ENCODE data around the gene CST6.

CST6 gene, protein sequence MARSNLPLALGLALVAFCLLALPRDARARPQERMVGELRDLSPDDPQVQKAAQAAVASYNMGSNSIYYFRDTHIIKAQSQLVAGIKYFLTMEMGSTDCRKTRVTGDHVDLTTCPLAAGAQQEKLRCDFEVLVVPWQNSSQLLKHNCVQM

DNA sequence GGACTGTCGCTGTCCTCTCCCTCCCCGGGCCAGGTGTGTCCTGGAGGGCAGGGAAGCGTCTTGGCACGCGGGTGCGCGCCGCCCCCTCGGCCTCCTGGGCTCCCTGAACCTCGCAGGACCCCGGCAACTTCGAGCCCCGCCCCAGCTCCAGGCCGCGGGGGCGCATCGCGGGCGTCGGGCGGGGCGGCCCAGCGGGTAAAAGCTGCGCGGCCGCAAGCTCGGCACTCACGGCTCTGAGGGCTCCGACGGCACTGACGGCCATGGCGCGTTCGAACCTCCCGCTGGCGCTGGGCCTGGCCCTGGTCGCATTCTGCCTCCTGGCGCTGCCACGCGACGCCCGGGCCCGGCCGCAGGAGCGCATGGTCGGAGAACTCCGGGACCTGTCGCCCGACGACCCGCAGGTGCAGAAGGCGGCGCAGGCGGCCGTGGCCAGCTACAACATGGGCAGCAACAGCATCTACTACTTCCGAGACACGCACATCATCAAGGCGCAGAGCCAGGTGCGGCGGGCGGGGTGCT is at the start of gene CST6:
Gene CST6, plus strand, starts transcription at position 224 of the 519 bp plus-strand sequence. Its CDS starts 37 bp downstream, at position 261.
- DNase-seq, result no peak

DNA sequence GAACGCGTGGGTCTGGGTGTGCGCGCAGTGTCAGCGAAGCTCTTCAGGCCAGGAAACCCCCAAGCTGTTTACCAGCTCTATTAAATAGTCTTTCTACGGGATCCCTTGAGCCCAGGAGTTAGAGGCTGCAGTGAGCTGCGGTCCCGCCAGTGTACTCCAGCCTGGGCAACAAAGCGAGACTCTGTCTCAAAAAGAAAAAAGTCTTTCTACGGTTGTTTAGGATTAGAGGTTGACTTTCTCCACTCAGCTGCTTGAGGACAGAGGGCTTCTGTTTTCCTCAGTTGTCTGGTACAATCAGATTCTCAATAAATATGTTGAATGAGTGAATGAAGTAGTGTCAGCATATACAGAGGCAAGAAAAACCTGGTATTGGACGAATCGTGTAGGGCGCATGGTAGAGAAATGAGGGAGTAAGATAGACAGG is 49.7 kb upstream of the CST6 start:
- no peak for DNase-seq

DNA sequence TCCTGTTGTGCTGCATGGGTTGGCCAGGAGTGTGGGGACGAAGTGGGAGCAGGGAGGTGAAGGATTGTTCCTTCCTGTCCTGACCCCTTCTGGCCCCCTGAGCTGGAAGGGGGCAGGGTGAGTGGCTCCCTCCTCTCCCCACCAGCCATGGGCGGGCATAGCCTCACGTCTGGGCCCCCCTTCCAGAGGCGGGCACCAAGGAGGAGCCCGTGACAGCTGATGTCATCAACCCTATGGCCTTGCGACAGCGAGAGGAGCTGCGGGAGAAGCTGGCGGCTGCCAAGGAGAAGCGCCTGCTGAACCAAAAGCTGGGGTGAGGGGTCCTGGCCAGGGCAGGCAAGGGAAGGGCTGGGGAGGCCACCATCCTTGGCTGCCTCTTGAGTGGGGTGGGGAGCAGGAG is 46.9 kb upstream of the CST6 start:
- no peak for DNase-seq

DNA sequence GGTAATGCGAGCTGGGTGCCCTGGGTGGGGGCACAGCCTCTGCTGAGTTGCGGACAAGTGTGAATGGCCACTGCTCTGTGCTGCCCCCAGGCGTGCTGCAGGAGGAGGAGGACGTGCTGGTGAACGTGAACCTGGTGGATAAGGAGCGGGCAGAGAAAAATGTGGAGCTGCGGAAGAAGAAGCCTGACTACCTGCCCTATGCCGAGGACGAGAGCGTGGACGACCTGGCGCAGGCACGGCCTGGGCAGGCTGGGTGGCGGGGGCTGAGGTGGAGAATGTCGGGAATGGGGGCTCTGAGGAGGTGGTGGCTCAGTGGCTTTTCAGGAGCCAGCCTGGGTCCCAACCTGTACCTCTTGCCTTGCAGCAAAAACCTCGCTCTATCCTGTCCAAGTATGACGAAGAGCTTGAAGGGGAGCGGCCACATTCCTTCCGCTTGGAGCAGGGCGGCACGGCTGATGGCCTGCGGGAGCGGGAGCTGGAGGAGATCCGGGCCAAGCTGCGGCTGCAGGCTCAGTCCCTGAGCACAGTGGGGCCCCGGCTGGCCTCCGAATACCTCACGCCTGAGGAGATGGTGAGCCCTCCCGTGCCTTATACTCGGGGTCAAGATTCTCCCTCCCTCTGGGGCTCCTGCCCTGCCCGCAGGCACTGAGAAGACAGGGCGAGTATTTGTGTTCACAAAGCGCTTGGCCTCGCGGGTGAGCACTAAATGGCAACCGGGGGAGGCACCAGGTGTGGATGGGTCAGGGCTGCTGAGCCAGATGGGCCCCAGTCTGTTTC is 45.6 kb upstream of the CST6 start:
- DNase-seq, result no peak

DNA sequence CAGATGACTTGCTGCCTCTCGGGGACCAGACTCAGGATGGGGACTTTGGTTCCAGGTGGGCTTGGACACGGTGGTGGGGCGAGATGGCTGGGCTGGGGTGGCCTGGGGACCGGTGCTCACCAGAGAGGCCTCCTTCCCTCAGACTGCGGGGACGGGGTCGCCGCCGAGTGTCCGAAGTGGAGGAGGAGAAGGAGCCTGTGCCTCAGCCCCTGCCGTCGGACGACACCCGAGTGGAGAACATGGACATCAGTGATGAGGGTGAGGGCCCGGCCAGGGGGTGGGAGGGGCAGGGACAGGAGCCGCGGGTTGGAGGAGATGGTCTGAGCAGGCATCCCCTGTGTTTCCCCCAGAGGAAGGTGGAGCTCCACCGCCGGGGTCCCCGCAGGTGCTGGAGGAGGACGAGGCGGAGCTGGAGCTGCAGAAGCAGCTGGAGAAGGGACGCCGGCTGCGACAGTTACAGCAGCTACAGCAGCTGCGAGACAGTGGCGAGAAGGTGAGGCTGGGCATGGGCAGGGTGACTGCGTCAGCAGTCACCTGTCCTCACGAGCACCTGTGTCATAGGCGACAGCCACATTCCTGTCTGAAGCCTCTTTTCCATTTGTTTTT is 44.4 kb upstream of the CST6 start:
- DNase-seq, result no peak

DNA sequence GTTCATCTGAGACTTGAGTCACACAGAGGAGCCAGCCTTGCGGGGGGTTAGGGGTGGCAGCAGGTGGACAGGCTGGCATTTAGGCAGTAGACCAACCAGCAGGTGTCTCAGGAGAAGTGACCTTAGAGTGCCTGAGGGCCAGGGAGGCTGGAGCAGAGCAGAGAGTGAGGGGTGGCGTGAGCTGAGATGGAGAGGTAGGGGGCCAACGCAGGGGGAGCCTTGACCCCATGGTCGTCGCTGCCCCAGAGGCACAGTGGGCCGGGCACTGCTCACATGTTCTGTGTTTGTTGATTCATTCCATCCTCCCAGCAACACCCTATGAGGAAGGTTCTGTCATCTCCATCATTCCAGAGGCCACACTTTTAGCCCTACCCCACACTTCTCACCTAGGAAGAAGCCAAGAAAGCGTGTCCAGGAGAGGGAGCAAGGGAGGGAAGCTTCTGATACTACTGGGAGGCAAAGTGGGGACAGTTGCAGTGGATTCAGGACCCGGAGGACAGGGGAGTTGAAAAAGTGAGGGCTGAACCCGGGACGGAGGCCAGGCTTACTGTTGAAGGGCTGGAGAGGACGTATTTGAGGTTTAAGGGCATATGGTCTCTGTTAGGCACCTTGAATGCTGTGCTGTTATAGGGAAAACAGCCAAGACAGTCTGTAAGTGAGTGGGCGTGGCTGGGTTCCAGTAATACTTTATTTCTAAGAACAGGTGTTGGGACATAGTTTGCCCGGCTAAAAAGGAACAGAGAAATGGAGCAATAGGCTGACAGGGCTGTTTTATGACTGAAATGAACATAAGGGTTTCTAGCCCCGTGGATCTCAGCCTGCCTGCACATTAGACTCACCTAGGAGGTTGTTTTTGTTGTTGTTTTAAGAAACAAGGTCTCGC is 43.0 kb upstream of the CST6 start:
- no peak for DNase-seq

DNA sequence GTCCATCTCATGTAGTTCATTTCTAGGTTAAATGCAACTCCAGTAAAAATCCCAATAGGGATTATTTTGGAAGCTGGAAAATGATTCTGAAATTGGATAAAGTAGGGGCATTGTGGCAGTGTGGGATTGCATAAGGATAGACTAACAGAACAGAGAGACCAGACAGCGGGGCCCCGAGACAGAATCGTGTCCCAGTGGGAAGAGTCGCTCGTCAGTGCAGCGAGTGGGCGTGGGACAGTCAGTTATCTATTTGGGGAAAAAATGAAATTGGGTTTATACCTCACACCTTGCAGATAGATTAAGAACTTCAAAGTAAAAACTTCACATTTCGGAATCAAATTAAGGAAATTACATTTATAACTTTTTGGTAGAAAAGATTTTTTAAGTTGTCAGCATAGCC is 39.7 kb upstream of the CST6 start:
- no peak for DNase-seq

DNA sequence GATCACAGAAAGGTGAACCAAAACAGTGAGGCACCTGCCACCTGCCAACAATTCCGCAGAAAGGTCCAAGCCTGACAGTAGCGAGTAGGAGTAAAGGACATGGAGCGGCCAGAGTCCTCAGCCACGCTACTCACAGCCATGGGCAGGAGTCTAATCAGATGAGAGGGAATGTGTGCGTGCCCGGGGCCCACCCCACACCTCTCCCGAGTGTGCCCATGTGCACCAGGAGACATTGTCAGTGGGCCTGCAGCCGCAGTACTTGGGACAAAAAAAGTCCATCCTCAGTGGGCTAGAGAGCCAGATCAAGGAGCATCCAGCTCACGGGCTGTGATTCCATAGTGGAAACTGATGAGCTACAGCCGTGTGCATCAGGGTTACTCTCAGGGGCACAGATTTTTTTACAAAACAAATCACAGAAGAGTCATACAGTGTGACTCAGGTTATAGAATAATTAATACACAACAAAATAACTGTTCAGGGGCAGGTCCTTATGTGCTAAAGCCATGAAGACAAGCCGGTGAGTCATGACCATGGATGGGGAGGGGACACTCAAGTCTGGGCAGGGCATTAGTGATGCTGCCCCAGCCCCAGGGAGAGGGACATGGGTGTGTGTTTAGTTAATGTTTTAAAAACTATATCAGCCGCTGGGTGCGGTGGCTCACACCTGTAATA is 38.2 kb upstream of the CST6 start:
- DNase-seq, result no peak

DNA sequence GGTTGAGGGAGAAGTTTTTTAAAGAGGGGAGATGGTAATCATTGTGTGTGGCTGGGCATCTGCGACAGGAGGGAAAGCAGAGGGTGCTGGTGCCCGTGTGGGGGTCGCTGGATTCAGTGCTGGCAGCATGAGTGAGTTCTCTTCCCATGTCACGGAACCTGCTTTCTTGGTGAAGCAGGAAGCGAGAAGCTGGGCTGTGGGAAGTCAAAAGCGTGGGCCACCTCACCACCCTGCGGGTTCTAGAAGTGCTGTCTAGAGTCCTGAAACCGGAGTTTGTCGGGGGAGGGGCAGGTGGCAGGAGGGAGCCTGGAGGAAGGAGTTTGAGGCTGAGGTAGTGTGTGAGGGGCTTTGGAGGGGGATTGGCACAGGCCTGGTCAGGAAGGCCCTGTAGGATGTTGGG is 36.0 kb upstream of the CST6 start:
- no peak for DNase-seq

DNA sequence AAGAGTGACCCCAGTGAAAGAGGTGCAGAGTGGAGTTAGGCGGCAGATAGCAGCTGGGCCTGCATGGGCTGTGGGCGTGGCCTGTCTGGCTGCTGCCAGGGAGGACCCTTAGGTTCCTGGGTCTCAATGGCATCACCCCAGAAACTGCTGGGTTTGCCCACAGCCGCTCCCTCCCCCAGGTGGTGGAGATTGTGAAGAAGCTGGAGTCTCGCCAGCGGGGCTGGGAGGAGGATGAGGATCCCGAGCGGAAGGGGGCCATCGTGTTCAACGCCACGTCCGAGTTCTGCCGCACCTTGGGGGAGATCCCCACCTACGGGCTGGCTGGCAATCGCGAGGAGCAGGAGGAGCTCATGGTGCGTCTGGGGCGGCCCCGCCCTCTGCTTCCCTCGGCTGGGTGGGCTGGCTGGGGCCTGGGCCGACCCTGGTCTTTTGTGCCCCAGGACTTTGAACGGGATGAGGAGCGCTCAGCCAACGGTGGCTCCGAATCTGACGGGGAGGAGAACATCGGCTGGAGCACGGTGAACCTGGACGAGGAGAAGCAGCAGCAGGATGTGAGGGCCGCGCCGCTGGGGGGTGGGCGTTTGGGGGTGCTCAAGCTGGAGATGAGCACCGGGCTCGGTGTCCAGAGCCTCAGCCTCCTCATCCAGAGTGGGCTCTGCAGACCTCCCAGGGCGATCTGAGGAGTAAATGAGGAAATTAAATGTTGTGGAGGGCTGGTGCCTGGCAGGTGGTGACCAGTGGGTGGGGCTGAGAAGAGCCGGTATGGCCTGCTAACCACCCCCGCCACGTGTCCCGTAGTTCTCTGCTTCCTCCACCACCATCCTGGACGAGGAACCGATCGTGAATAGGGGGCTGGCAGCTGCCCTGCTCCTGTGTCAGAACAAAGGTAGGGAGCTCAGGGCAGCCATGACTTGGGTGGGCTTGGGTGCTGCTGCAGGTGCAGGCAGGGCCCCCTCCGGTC is 35.3 kb upstream of the CST6 start:
- DNase-seq, result no peak

DNA sequence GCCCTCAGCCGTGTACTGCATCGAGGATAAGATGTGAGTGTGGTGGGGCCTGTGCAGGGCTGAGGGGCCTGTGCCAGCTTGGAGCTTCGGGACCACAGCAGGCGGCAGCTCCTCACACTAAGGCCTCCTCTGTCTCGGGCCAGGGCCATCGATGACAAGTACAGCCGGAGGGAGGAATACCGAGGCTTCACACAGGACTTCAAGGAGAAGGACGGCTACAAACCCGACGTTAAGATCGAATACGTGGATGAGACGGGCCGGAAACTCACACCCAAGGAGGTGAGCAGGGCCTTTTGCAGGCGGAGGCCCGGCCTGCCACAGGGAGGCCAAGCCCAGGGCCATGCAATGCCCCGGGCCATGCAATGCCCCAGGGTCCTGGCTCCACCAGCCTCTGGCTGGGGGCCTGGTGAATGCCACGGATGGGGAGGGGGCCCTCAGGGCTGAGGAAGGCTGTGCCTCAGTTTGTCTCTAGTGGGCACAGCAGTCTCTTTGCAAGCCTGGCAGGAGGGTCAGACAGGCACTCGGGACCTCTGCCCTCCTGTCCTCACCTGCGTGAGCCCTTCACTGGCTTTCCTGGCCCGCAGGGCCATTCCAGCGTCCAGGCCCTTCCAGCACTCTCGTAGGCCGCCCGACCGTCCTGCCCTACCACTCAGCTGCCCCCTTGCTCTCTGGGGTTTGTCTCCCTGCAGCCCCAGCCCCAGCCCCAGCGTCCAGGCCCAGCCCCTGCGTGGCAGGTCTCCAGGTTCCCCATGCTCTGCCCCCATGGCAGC is 34.0 kb upstream of the CST6 start:
- no peak for DNase-seq

DNA sequence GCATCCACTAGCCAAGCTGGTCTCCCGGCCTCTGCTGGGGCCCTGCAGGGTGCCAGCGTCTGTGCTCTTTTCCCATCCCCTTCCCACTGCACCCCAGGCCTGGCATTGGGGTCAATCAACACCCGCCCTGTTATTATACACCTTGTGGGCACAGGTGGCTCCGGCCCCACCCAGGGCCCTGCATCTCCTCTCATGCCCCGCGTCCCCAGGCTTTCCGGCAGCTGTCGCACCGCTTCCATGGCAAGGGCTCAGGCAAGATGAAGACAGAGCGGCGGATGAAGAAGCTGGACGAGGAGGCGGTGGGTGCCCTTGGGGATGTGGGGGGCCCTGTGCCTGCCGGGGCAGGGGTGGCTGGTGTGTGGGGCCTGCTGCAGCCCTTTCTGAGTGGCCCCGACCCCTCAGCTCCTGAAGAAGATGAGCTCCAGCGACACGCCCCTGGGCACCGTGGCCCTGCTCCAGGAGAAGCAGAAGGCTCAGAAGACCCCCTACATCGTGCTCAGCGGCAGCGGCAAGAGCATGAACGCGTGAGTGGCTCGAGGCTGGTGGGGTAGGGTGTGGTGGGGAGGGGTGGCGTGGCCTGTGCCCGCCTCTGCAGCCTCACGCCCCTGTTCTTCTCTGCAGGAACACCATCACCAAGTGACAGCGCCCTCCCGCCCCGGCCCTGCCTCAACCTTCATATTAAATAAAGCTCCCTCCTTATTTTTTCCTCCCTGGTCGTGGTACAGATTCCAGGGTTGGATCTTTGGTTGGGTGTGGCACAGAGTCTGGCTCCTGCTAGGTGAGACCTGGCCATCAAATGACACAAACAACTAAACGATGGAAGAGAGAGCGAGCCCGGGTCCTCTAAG is 33.2 kb upstream of the CST6 start:
- DNase-seq, result no peak

DNA sequence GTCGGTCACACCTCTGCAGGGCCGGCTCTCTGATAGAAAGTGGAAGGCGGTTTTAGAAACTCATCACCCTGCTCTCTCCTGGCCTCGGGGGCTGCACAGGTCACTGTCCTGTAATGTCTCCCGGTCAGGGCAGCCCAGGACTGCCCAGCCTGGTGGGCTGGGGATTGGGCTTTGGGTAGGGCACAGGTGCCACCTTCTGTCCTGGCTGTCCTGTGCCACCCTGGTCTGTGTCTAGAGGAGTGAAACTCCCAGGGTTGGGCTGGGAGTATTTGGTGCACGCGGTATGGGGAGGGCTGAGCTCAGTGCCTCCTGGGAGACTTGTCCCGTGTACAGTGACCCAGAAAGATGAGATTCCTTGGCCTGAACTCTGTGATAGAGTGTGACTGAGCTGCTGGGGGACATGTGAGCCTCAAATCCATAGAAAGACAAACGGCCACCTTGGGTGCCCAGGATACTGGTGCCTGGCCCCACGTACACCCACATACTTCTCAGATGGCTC is 32.5 kb upstream of the CST6 start:
- DNase-seq, result no peak

DNA sequence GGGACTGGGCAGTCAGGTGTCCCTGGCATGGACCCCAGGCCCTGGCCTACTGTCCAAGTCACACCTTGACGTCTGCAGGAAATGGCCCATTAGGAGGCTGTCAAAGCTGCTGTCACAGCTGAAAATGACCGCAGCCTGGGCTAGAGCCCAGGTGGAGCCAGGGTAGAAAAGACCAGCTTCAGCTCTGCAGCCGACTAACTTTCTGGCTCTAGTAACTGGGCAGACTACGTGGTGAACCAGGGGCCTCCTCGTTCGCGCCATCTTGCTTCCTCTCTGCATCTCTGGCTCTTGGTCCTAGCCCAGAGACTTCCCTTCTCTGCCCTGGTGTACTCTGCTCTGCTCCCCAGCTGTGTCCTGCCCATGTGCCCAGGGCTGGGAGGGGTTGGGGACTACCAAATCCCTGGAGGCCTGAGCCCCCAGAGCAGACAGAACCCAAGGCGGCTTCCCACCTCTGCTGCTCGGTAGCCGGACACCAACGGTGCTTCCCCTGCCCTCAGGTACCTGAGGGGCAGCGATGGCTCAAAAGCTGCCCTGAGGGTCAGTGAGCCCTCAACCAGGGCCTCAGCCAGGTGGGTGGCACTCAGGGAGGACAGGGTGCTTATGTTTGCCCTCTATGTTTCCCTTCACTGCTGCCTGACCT is 30.6 kb upstream of the CST6 start:
- DNase-seq, result no peak

DNA sequence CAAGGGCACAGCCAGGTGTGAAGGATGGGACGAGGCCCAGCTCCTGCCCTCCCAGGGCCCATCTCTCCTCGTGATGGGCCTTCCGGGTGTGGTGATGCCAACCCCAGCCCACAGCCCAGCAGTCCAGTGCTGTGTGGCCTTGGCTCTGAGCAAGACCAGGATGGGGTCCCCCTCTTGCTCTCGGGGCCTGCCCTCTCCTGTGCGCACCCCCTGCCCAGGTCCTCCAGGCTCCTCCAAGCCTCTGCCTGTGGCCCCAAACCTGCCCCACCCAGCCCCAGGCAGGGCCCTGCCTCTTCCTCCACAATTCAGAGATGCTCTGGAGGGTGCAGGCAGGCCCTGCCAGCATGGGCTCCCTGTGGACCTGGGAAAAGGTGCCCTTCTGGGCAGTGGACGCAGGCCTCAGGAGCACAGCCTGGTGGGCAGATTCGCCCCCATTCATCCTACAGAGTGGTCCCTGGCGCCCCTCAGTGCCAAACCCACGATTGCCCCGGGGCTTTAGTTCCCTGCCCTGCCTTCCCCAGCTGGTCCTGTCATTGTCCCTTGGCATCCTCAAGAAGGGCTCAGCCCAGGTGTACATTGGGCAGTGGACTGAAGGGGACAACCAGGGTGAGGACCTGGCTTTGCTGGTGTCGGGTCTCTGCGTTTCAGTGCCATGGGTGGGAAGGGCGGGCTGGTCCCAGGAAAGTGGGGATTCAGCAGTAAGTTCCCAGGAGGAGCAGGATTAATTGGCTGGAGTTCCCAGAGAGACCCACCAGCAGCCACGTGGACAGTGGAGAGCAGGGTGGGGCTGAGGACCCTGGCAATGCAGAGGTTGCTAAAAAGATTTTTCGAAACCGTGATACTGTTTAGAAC is 29.6 kb upstream of the CST6 start:
- DNase-seq, result no peak

DNA sequence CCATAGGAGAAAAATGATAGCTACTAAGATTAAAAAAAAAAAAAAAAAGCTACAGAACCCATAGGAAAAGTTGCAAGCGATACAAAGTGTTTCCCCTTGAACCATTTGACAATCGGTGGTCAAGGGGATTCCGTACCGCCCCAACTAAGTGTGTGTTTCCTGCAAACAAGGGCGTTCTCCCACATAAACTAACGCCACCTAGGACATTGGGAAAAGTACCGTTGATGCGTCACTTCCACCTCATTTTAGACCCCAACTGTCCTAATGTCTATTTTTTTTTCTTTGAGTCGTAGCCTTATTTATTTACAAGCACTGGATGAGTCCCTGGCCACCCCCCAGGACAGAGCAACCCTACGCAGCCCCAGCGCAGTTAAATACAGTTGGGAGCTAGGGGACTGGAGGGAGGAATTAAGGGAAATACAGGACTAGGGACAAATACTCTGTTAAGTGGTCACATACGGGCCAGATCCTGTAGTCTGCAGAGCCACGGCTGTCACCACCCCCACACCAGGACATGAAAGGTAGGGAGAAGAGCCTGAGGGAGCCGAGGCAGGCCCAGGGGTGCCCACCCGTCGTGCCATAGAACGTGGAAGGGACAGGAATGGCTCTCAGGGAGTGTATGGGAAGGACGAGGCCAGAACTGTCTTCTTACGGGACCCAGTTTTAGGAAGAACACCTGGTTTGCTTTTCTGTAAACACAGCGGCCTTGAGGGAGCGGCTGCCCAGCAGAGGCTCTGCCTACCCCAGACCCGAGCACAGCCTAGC is 28.8 kb upstream of the CST6 start:
- no peak for DNase-seq

DNA sequence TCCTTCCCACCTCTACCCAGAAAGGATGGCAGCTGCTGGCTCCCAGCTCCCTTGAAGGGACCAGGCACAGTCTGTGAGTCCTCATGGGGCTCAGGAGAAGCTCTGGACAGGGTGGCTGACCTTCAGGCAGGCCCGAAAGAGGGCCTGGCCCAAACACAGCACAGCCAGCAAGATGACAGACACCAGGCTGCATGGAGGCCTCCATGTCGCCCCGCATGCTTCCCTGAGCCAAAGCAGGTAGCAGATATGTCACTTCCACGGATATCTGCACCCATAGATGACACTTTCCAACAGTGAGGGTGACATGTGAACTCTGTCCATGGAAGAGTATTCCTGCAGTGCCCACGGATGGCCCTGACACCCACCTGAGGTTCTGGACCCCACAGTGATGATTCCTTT is 28.2 kb upstream of the CST6 start:
- DNase-seq, result no peak

Measured in NCI-H2107 (cell line).